Nephron progenitor cell (in vitro differentiated cells): ENCODE data around the gene MAPKAPK3.
"Not testable (repeated sequence)": the region's sequence is repeated elsewhere in the genome, so short reads cannot be mapped to it uniquely, and the experiment has no call there.

Experiments
- DNase-seq: peaks from one replicate; pipeline ENCODE4 v3.0.0; 2021
- H3K27ac Mint-ChIP-seq: 2 replicates; pipeline ENCODE4 v1.8.0; 2021; ENCODE audit warnings: mild to moderate bottlenecking, moderate library complexity, mixed read lengths
- H3K27me3 Mint-ChIP-seq: 2 replicates; pipeline ENCODE4 v1.8.0; 2021; ENCODE audit warnings: mild to moderate bottlenecking, low read depth, mixed read lengths; ENCODE audit not compliant: poor library complexity
- H3K36me3 Mint-ChIP-seq: 2 replicates; pipeline ENCODE4 v1.8.0; 2021; ENCODE audit warnings: low read depth, mixed read lengths
- H3K4me1 Mint-ChIP-seq: 2 replicates; pipeline ENCODE4 v1.8.0; 2021; ENCODE audit warnings: mixed read lengths
- H3K4me3 Mint-ChIP-seq: 2 replicates; pipeline ENCODE4 v1.8.0; 2021; ENCODE audit warnings: mild to moderate bottlenecking, moderate library complexity, mixed read lengths
- H3K9me3 Mint-ChIP-seq: 2 replicates; pipeline ENCODE4 v1.8.0; 2021; ENCODE audit warnings: mild to moderate bottlenecking, moderate library complexity, mixed read lengths
- CTCF ChIP-seq: fragments of 200-600 bp; sonication (generic); IDR thresholded peaks from 2 replicates; pipeline ENCODE4 v1.5.0; 2021; ENCODE audit warnings: antibody characterized with exemption

Gene MAPKAPK3

DNA sequence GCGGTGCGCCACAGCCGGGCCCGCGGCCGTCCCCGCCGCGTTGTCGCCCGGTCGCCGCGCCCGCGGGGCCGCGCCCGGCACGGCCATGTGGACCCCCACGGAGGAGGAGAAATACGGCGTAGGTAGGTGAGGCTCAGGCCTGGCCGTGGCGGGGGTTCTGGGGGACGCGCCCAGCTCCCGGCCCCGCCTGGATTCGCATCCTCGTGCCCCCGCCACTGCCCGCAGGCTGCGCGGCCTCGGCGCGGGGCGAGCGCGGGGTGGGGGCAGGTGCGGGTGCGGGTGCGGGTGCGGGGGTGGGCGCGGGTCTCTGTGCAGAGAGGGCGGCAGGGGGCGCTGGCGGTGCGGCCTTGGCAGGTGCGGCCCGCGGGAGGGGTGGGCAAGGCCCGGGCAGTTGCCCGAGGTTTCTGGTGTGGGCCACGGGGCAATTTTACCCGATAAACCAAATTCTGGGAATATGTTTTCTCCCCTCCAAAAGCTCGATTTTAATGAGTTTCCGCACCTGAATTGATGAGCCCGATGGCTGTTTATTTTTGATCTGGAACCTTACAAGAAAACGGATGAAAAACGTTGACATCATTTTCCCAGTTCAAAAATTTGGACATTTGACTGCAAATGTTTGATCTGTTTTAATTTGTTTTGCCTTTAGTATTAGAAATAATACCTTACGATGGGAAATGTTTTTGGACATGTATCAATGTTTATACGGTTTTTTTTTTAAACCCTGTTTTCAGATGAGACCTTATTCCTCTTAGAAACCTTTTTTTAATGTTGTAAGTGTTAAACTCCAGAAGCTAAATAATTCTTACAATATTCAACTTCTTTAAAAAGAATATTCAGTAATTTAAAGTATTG is 58.5 kb downstream of the MAPKAPK3 start:
- TF ChIP-seq CTCF: peak; percentile 16
- Mint-ChIP-seq H3K9me3 (no peaks in the 10 kb centered on the region), H3K27me3 (peaks cover 83% of the 10 kb centered on the region), H3K4me1 (peaks cover 5% of the 10 kb centered on the region), H3K27ac (no peak overlapping the region), H3K4me3 (peak overlapping the region; percentile 77), H3K36me3 (no peaks in the 10 kb centered on the region)
- DNase-seq: peak; percentile 75

DNA sequence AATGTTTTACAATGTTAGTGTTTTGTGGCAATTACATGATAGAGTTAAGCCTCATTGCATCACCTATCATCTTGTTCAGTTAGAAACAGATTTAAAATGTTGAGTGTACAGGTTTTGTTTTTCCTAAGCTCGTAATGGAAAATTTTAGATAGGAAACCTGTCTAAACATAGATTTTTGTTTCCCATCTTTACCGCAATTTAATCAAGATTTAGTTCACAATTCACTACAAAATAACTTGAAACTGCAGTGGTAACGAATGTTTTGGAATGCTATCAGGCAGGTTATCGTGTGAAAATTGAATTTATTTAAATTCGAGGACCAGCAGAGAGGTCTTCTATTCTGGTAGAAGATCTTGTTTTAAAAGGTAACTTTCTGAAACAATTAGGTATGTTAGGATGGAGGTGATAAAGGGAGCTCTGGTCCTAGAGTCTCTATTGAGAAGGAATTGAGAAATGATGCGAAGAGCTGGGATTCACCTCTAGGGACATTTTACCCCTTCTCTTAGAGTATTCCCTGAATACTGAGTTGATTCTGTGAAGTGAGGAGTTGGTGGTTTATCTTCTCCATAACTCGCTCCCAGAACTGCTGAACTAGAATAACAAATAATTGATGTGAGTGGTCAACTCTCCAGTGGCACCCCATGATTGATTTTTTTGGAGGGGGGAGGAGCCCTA is 59.2 kb downstream of the MAPKAPK3 start:
- H3K4me3 Mint-ChIP-seq: peak overlapping the region; percentile 77
- no peak overlapping the region for H3K27ac Mint-ChIP-seq
- no peak for DNase-seq
- H3K27me3 Mint-ChIP-seq: peaks cover 76% of the 10 kb centered on the region
- no peak for TF ChIP-seq CTCF
- peaks cover 5% of the 10 kb centered on the region for H3K4me1 Mint-ChIP-seq
- no peaks in the 10 kb centered on the region for H3K9me3 Mint-ChIP-seq
- H3K36me3 Mint-ChIP-seq: no peaks in the 10 kb centered on the region

DNA sequence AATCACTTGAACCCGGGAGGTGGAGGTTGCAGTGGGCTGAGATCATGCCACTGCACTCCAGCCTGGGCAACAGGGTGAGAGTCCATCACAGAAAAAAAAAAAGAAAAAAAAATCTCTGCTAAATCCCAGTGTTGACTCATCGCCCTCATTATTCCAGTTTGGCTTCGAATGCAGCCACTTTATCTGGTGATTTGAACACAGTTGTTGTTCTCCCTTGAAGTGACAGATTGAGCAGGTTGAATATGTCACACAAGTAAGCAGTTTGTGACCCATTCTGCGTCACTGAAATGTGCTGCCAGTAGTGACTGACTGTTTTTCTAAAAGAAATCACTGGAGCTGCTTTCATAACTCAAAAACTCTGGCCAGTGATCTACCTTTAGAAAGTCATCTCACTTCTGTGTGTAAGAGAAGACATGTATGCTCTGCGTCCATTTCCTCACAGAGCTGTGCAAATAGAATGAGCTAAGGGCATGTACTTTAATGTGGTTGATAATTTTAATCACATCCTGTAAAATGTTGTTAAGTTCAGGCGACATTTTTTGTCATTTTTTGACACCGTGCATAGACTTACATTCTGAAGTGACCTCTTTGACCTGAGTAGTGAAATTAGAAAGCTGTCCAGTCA is 70.3 kb downstream of the MAPKAPK3 start:
- TF ChIP-seq CTCF: no peak
- H3K4me1 Mint-ChIP-seq: no peaks in the 10 kb centered on the region
- H3K36me3 Mint-ChIP-seq: no peaks in the 10 kb centered on the region
- H3K4me3 Mint-ChIP-seq: no peak overlapping the region
- H3K9me3 Mint-ChIP-seq: no peaks in the 10 kb centered on the region
- no peak for DNase-seq
- H3K27ac Mint-ChIP-seq: no peak overlapping the region
- no peaks in the 10 kb centered on the region for H3K27me3 Mint-ChIP-seq

DNA sequence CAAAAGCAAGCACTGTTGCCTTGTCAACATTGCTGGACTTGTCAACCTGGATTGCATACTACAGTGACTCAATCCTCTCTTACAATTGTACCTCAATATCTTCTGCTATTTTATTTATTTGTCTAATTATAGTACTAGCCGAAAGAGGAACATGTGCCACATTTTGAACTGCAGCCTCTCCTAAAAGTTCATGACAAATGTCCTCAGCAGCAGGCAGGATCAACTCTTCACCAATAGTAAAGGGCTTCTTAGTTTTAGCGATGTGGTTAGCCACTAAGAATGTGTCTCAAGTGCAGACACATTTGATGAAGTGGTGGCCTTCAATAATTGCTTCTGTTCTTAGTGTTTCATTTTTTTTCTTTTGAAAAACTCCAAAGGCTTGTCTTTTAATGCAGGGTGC is 71.0 kb downstream of the MAPKAPK3 start:
- H3K4me3 Mint-ChIP-seq: no peak overlapping the region
- H3K9me3 Mint-ChIP-seq: no peaks in the 10 kb centered on the region
- no peak overlapping the region for H3K27ac Mint-ChIP-seq
- H3K36me3 Mint-ChIP-seq: no peaks in the 10 kb centered on the region
- DNase-seq: no peak
- H3K4me1 Mint-ChIP-seq: no peaks in the 10 kb centered on the region
- peaks cover 4% of the 10 kb centered on the region for H3K27me3 Mint-ChIP-seq
- no peak for TF ChIP-seq CTCF

DNA sequence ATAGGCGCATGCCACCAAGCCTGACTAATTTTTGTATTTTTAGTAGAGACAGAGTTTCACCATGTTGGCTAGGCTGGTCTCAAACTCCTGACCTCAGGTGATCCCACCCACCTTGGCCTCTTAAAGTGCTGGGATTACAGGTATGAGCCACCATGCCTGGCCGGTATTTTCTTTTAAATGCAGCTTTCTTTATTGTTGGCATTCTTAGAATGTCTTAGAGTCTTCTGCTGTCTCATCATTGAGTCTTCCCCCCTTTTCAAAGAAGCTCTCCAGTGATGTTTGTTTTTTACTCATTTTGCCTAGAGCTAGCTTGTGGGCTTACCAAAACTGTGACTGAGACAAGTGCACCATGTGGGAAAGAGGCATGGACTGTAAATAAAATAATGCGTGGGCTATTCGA is 71.7 kb downstream of the MAPKAPK3 start:
- not testable (repeated sequence) for H3K9me3 Mint-ChIP-seq, H3K4me1 Mint-ChIP-seq, H3K27me3 Mint-ChIP-seq, H3K27ac Mint-ChIP-seq, H3K36me3 Mint-ChIP-seq, DNase-seq, H3K4me3 Mint-ChIP-seq

- no peak overlapping the region for H3K4me3 Mint-ChIP-seq
- no peaks in the 10 kb centered on the region for H3K36me3 Mint-ChIP-seq
- H3K4me1 Mint-ChIP-seq: no peaks in the 10 kb centered on the region
- TF ChIP-seq CTCF: no peak
- peaks cover 3% of the 10 kb centered on the region for H3K9me3 Mint-ChIP-seq
- DNase-seq: no peak
- H3K27ac Mint-ChIP-seq: peak overlapping the region; percentile 75
- peaks cover 4% of the 10 kb centered on the region for H3K27me3 Mint-ChIP-seq
Measured at GRCh38 chr3:50689558-50689957, 72.6 kb downstream of the MAPKAPK3 start.
